ENCODE results near the gene ATP12A.

The ATP12A gene

DNA sequence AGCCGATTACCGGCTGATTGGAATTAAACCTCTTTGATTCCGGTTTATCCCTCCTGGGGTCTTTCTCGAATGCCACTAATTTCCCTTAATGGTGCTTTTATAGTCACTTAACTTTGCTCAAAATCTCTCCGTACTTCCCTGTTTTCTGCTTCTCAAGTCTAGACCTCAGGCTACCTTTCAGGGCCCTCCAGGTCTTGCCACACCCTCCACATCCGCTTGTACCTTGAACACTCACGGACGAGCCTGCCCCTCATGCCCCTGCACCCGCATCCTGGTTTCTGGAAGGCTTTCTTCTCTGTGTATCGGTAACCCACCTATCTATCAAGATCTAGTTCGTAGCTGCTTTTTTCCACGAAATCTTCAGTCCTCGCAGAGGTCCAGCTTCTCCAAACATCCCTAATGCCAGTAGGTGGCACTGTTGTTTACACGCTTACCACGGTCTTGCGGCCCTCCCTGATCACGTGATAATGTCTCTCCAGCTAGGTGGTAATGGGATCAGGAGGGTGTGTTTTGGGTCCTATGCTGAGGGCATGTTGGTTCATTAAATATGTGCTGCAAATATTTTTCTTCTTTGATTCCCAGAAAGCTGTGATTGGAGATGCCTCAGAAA lies 13.8 kb downstream of the ATP12A start:
- DNase-seq (ENCODE audit: low read depth) = peak; percentile 77
- TF ChIP-seq CTCF (IDR thresholded peaks at IDR 0.05; ENCODE audit: insufficient read depth, low read depth, low read length, missing control alignments) = peak; percentile 83
- H3K4me3 ChIP-seq (ENCODE audit: low read length) = no peak overlapping the region

DNA sequence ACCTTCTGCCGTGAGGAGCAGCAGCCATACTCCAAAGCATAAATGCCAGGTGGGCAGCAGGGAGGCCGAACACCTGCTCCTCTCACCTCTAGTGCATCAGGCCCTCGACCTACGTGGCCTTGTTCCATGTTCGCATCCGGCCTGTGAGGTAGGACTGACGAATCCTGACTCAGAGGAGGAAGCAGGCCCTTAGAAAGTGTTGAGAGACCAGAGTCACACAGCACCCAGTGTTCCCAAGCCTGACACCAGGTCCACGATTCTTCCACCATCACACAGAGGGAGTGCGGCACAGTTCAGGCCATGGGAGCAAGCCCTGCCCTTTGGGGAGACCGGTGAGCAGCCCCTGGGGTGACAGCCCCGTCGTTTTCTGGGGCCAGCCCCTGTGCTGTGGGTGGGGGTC lies 14.7 kb downstream of the ATP12A start:
- H3K4me3 ChIP-seq (ENCODE audit: low read length) = no peak overlapping the region
- peak; percentile 59 for DNase-seq (ENCODE audit: low read depth)
- TF ChIP-seq CTCF (IDR thresholded peaks at IDR 0.05; ENCODE audit: insufficient read depth, low read depth, low read length, missing control alignments) = no peak

GRCh38 chr13:24698686-24699085 lies 18.5 kb downstream of the ATP12A start:
- DNase-seq (ENCODE audit: low read depth) = no peak

DNA sequence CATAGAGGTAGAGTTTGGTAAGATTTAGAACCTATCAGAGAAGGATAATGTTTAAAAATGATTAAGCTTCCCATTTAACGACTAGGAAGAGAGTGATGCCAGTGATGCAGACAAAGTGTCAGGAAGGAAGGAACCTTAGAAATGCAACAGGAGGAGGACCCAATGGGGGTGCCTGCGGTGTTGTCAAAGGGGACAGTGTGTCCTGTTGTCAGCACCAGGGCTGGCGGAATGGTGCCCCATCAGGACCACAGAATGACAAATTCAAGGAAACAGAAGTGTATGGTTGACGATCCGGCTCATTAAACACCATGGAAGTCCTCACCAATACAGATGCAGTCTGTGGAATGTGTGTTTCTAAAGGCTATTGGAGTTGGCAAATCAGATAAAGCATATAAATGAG lies 19.3 kb downstream of the ATP12A start:
- no peak overlapping the region for H3K4me3 ChIP-seq (ENCODE audit: low read length)
- no peak for TF ChIP-seq CTCF (IDR thresholded peaks at IDR 0.05; ENCODE audit: insufficient read depth, low read depth, low read length, missing control alignments)
- no peak for DNase-seq (ENCODE audit: low read depth)

More at GRCh38 chr13:24698686-24699085, 18.5 kb downstream of the ATP12A start:
- no peak for TF ChIP-seq CTCF (IDR thresholded peaks at IDR 0.05; ENCODE audit: insufficient read depth, low read depth, low read length, missing control alignments)
- H3K4me3 ChIP-seq (ENCODE audit: low read length) = no peak overlapping the region

DNA sequence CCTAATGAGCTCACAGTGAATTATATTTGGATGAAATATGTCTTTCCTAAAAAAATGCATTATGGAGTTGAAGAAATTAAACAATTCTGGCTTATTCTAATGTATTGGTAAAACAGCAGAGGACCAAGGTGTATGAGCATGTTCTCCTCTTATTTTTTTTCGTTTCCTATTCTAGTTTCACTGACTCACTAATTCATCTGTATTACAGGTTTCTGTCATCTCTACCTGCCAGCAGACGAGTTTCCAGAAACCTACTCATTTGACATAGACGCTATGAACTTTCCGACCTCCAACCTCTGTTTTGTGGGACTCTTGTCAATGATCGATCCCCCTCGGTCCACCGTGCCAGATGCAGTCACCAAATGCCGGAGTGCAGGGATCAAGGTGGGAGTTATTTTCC lies 20.3 kb downstream of the ATP12A start:
- no peak for DNase-seq (ENCODE audit: low read depth)
- H3K4me3 ChIP-seq (ENCODE audit: low read length) = no peak overlapping the region
- no peak for TF ChIP-seq CTCF (IDR thresholded peaks at IDR 0.05; ENCODE audit: insufficient read depth, low read depth, low read length, missing control alignments)

GRCh38 chr13:24706886-24707585 lies 26.8 kb downstream of the ATP12A start:
- no peak for TF ChIP-seq CTCF (IDR thresholded peaks at IDR 0.05; ENCODE audit: insufficient read depth, low read depth, low read length, missing control alignments)
- DNase-seq (ENCODE audit: low read depth) = no peak
- no peak overlapping the region for H3K4me3 ChIP-seq (ENCODE audit: low read length)
